Astrocyte of the cerebellum (primary cell): ENCODE measurements around the gene SOCS3.

Source experiments
- DNase-seq: peaks from one replicate; pipeline ENCODE4 v3.0.0-alpha.2; 2011; ENCODE audit warnings: low read depth
- H3K4me3 ChIP-seq: 2 replicates; pipeline ENCODE4 v1.5.1; 2011; ENCODE audit warnings: mild to moderate bottlenecking, low read depth, low read length, moderate library complexity
- CTCF ChIP-seq: IDR thresholded peaks from 2 replicates; pipeline ENCODE4 v1.5.1; 2012; ENCODE audit warnings: low read length, low read depth, moderate library complexity, mild to moderate bottlenecking; ENCODE audit errors: missing control alignments
- in situ Hi-C: cut with HindIII; loops from 2 replicates; pipeline ENCODE4 v1.10.0; 2017; ENCODE audit warnings: low sequenced_read_pairs

Gene SOCS3

GRCh38 chr17:78359997-78360370, at the start of gene SOCS3:
Gene SOCS3 (minus strand): TSS chr17:78360077. CDS start chr17:78359095, 982 bp downstream.
- in situ Hi-C loops: no loop called here
- no peak for TF ChIP-seq CTCF

GRCh38 chr17:78409191-78409928, 49.5 kb upstream of the SOCS3 start:
- no peak for DNase-seq
- in situ Hi-C loops: no loop called here
- no peak for TF ChIP-seq CTCF
- H3K4me3 ChIP-seq: no peak overlapping the region

More at GRCh38 chr17:78359997-78360370, at the start of gene SOCS3:
- peak within 1 kb of the TSS; percentile 84 for H3K4me3 ChIP-seq
- no peak for DNase-seq

GRCh38 chr17:78408476-78409050, 48.7 kb upstream of the SOCS3 start:
- no peak overlapping the region for H3K4me3 ChIP-seq
- no peak for DNase-seq
- TF ChIP-seq CTCF: no peak
- in situ Hi-C loops: no loop called here

GRCh38 chr17:78407387-78408000, 47.6 kb upstream of the SOCS3 start:
- TF ChIP-seq CTCF: no peak
- no peak for DNase-seq
- in situ Hi-C loops: no loop called here

GRCh38 chr17:78406920-78407319, 47.0 kb upstream of the SOCS3 start:
- in situ Hi-C loops: no loop called here
- no peak for DNase-seq
- no peak for TF ChIP-seq CTCF
- no peak overlapping the region for H3K4me3 ChIP-seq

More at GRCh38 chr17:78407387-78408000, 47.6 kb upstream of the SOCS3 start:
- no peak overlapping the region for H3K4me3 ChIP-seq

GRCh38 chr17:78406396-78406795, 46.5 kb upstream of the SOCS3 start:
- DNase-seq: no peak
- in situ Hi-C loops: no loop called here
- H3K4me3 ChIP-seq: no peak overlapping the region
- no peak for TF ChIP-seq CTCF
